MM.1S (cell line): ENCODE results near the gene PGGHG.

Experiments
- DNase-seq: peaks from one replicate; pipeline ENCODE4 v3.0.0-alpha.2; 2015
- H2AFZ ChIP-seq: fragments of 300-600 bp; sonication (generic); 2 replicates; pipeline ENCODE4 v1.6.0; 2016; ENCODE audit warnings: antibody characterized with exemption, low read length
- H3F3A ChIP-seq: fragments of 300-600 bp; sonication (generic); 2 replicates; pipeline ENCODE4 v1.6.1; 2016; ENCODE audit warnings: mild to moderate bottlenecking, antibody characterized with exemption, low read length, moderate library complexity, mixed read lengths; ENCODE audit not compliant: insufficient read depth
- H3K27ac ChIP-seq: fragments of 300-600 bp; sonication (generic); 2 replicates; pipeline ENCODE4 v1.5.1; 2016; ENCODE audit warnings: mild to moderate bottlenecking, low read length
- H3K27me3 ChIP-seq: fragments of 300-600 bp; sonication (generic); replicated peaks from 2 replicates; pipeline ENCODE4 v1.6.0; 2016; ENCODE audit warnings: low read length; ENCODE audit not compliant: insufficient read depth
- H3K36me3 ChIP-seq: fragments of 300-600 bp; sonication (generic); replicated peaks from 2 replicates; pipeline ENCODE4 v1.6.1; 2016; ENCODE audit warnings: mild to moderate bottlenecking, low read length, mixed read lengths; ENCODE audit not compliant: insufficient read depth
- H3K4me1 ChIP-seq: fragments of 300-600 bp; sonication (generic); 2 replicates; pipeline ENCODE4 v1.6.1; 2016; ENCODE audit warnings: low read length, mixed read lengths
- H3K4me2 ChIP-seq: fragments of 300-600 bp; sonication (generic); 2 replicates; pipeline ENCODE4 v1.6.0; 2016; ENCODE audit warnings: low read depth, low read length
- H3K4me3 ChIP-seq: fragments of 300-600 bp; sonication (generic); 2 replicates; pipeline ENCODE4 v1.5.1; 2016; ENCODE audit warnings: low read length, mixed read lengths
- H3K79me2 ChIP-seq: fragments of 300-600 bp; sonication (generic); 2 replicates; pipeline ENCODE4 v1.6.1; 2016; ENCODE audit warnings: mixed run types, low read length, mixed read lengths
- H3K9ac ChIP-seq: fragments of 300-600 bp; sonication (generic); 2 replicates; pipeline ENCODE4 v1.6.1; 2016; ENCODE audit warnings: low read length, mixed read lengths
- H3K9me2 ChIP-seq: fragments of 300-600 bp; sonication (generic); replicated peaks from 2 replicates; pipeline ENCODE4 v1.6.1; 2016; ENCODE audit warnings: mild to moderate bottlenecking, low read length, mixed read lengths; ENCODE audit not compliant: insufficient read depth
- H3K9me3 ChIP-seq: fragments of 300-600 bp; sonication (generic); replicated peaks from 2 replicates; pipeline ENCODE4 v1.6.1; 2016; ENCODE audit warnings: mild to moderate bottlenecking, low read length, mixed read lengths; ENCODE audit not compliant: insufficient read depth
- H4K20me1 ChIP-seq: fragments of 300-600 bp; sonication (generic); 2 replicates; pipeline ENCODE4 v1.6.1; 2016; ENCODE audit warnings: mild to moderate bottlenecking, low read length, moderate library complexity, mixed read lengths; ENCODE audit not compliant: insufficient read depth
- CTCF ChIP-seq: fragments of 300-600 bp; sonication (generic); IDR thresholded peaks from 2 replicates; pipeline ENCODE4 v1.5.1; 2016; ENCODE audit warnings: antibody characterized with exemption, low read length, mixed read lengths
- EZH2 ChIP-seq: fragments of 300-600 bp; sonication (generic); optimal IDR thresholded peaks from 2 replicates; pipeline ENCODE3; 2017; ENCODE audit warnings: low read depth, mild to moderate bottlenecking, antibody characterized with exemption, low read length, mixed read lengths
- EZH2phosphoT487 ChIP-seq: fragments of 300-600 bp; sonication (generic); IDR thresholded peaks from 2 replicates; pipeline ENCODE4 v1.6.1; 2018; ENCODE audit warnings: antibody characterized with exemption, low read length

The PGGHG gene

GRCh38 chr11:337711-338110 is 48.8 kb downstream of the PGGHG start:
- Histone ChIP-seq H3K9me3 (no peaks in the 10 kb centered on the region), H3K27me3 (peaks cover 97% of the 10 kb centered on the region), H3K36me3 (no peaks in the 10 kb centered on the region), H3K4me3 (no peak overlapping the region), H3K4me1 (peaks cover 7% of the 10 kb centered on the region; the same call in 1 of the 2 replicates), H3K27ac (no peak overlapping the region), H3K9me2 (no peaks in the 10 kb centered on the region), H3F3A (no peaks in the 10 kb centered on the region), H4K20me1 (no peaks in the 10 kb centered on the region; the same call in 1 of the 2 replicates), H3K9ac (no peak overlapping the region), H2AFZ (no peak overlapping the region), H3K79me2 (no peaks in the 10 kb centered on the region), H3K4me2 (no peak overlapping the region)
- TF ChIP-seq CTCF (no peak), EZH2 (no peak), EZH2phosphoT487 (no peak)
- DNase-seq: no peak

- Histone ChIP-seq H3K36me3 (no peaks in the 10 kb centered on the region), H3K9ac (no peak overlapping the region), H3K4me2 (no peak overlapping the region), H3K4me1 (no peaks in the 10 kb centered on the region), H3K9me3 (no peaks in the 10 kb centered on the region), H3F3A (no peaks in the 10 kb centered on the region), H4K20me1 (no peaks in the 10 kb centered on the region; the same call in 1 of the 2 replicates), H3K27me3 (peaks cover 90% of the 10 kb centered on the region), H3K27ac (no peak overlapping the region), H2AFZ (no peak overlapping the region), H3K9me2 (no peaks in the 10 kb centered on the region), H3K79me2 (no peaks in the 10 kb centered on the region), H3K4me3 (no peak overlapping the region)
- DNase-seq: no peak
- TF ChIP-seq EZH2: no peak
- no peak for TF ChIP-seq CTCF
- TF ChIP-seq EZH2phosphoT487: no peak
Measured at GRCh38 chr11:339963-340362, 51.0 kb downstream of the PGGHG start.

- H3K27me3 ChIP-seq: peaks cover 90% of the 10 kb centered on the region
- no peaks in the 10 kb centered on the region for H3F3A ChIP-seq
- no peak overlapping the region for H3K9ac ChIP-seq
- DNase-seq: no peak
- H3K4me2 ChIP-seq: no peak overlapping the region
- no peaks in the 10 kb centered on the region for H3K9me3 ChIP-seq
- no peak overlapping the region for H3K4me3 ChIP-seq
- H3K4me1 ChIP-seq: no peaks in the 10 kb centered on the region
- no peaks in the 10 kb centered on the region for H3K36me3 ChIP-seq
- no peak overlapping the region for H3K27ac ChIP-seq
- no peaks in the 10 kb centered on the region for H3K79me2 ChIP-seq
- H4K20me1 ChIP-seq: no peaks in the 10 kb centered on the region; the same call in 1 of the 2 replicates
- TF ChIP-seq EZH2: no peak
- no peak for TF ChIP-seq EZH2phosphoT487
- no peak for TF ChIP-seq CTCF
- H2AFZ ChIP-seq: no peak overlapping the region
- H3K9me2 ChIP-seq: no peaks in the 10 kb centered on the region
Measured at GRCh38 chr11:340539-341512, 51.9 kb downstream of the PGGHG start.
